ENCODE data around the gene BTBD18. TPM values are rescaled to one million over a fixed set of nuclear protein-coding genes. Genes with fewer than 3 reads are reported as not detected.
A peak's percentile ranks its signal among the peaks of the same experiment; 100 is the strongest.

Gene BTBD18
- total RNA-seq, 2 experiments from 2014 or later: not detected

- Mint-ChIP-seq H3K27ac (no peak overlapping the region), H3K4me1 (peaks cover 13% of the 10 kb centered on the region), H3K4me3 (no peak overlapping the region), H3K9me3 (ENCODE audit: low read depth) (no peaks in the 10 kb centered on the region), H3K27me3 (peaks cover 3% of the 10 kb centered on the region), H3K36me3 (peaks cover 8% of the 10 kb centered on the region)
- no peak for DNase-seq
- no peak for ATAC-seq
- CTCF ChIA-PET: interaction anchor here (4.1 kb wide), 1 partner anchor 36 kb away, joined by 18 read pairs; no protein-coding TSS in a partner anchor
These were observed 13.4 kb upstream of the BTBD18 start for GRCh38 chr11:57764972-57765371.

- peaks cover 3% of the 10 kb centered on the region for H3K27me3 Mint-ChIP-seq
- peaks cover 8% of the 10 kb centered on the region for H3K36me3 Mint-ChIP-seq
- no peak overlapping the region for H3K4me3 Mint-ChIP-seq
- no peaks in the 10 kb centered on the region for H3K9me3 Mint-ChIP-seq (ENCODE audit: low read depth)
- no peak for DNase-seq
- no peak overlapping the region for H3K27ac Mint-ChIP-seq
- H3K4me1 Mint-ChIP-seq: peaks cover 11% of the 10 kb centered on the region
- no peak for ATAC-seq
- CTCF ChIA-PET: interaction anchor here (4.1 kb wide), 1 partner anchor 37 kb away, joined by 18 read pairs; no protein-coding TSS in a partner anchor
These were observed 12.9 kb upstream of the BTBD18 start for GRCh38 chr11:57764566-57764965.

DNA sequence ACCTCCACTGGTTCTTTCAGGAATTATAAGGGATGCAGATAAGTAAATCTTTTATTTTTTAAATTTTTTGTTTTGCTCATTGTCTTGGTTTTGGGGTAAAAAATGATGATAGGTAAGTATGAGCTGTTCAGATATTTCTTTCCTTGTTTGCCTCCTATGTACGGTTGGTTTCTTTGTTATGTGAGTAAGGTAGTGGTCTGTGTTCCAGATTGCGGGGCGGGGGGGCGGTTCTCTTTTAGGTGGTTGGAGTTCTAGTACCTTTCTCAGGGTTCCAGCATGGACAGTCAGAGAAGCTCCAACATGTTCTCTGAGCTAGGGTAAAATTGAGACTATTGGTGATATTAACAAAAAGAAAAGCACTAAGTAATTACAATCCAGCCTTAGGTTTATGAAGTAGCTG is 12.4 kb upstream of the BTBD18 start:
- Mint-ChIP-seq H3K4me3 (no peak overlapping the region), H3K27me3 (peaks cover 3% of the 10 kb centered on the region), H3K27ac (no peak overlapping the region), H3K36me3 (peaks cover 6% of the 10 kb centered on the region), H3K9me3 (ENCODE audit: low read depth) (no peaks in the 10 kb centered on the region), H3K4me1 (peaks cover 8% of the 10 kb centered on the region)
- DNase-seq: no peak
- ATAC-seq: no peak
- CTCF ChIA-PET: interaction anchor here (4.1 kb wide), 1 partner anchor 37 kb away, joined by 18 read pairs; no protein-coding TSS in a partner anchor

GRCh38 chr11:57763568-57763967 is 11.9 kb upstream of the BTBD18 start:
- H3K27ac Mint-ChIP-seq: no peak overlapping the region
- no peaks in the 10 kb centered on the region for H3K9me3 Mint-ChIP-seq (ENCODE audit: low read depth)
- CTCF ChIA-PET: interaction anchor here (4.1 kb wide), 1 partner anchor 38 kb away, joined by 18 read pairs; no protein-coding TSS in a partner anchor
- H3K27me3 Mint-ChIP-seq: peaks cover 3% of the 10 kb centered on the region
- ATAC-seq (no peak), DNase-seq (no peak)
- H3K4me3 Mint-ChIP-seq: no peak overlapping the region
- peaks cover 6% of the 10 kb centered on the region for H3K4me1 Mint-ChIP-seq
- peaks cover 6% of the 10 kb centered on the region for H3K36me3 Mint-ChIP-seq

DNA sequence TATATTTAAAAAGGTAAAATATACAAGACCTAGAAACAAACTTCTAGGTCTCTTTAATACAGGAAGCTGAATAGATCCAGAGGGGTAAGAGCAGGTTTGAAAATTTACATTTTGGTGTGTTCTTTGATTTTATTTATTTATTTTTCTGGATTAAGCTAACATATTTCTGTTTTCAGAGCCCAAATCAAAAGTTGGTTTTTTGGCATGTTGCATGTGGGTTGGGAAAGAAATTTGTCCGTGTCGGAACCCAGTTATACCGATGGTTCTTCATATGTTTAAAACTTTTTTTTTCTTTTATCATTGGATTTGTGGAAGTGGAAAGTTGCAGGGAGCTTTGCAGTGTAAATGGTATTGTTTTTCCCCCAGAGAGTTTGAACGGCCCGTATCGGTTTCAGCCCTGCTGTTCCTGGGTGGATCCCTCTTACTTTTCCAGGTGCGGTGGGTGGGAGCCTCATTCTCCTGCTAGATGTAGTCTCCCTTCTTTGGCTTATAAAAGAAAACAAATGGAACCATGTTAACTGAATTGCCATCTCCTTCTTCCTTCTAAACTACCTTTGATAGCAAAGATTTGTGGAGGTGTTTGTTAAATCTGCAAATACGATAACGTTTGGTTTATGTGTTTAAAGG is 10.7 kb upstream of the BTBD18 start:
- peaks cover 3% of the 10 kb centered on the region for H3K27me3 Mint-ChIP-seq
- H3K27ac Mint-ChIP-seq: no peak overlapping the region
- CTCF ChIA-PET: interaction anchor here (1.9 to 4.1 kb wide), 2 partner anchors 11 to 39 kb away, joined by 6 to 18 read pairs; partner anchors contain the start of gene BTBD18
- peaks cover 3% of the 10 kb centered on the region for H3K36me3 Mint-ChIP-seq
- peaks cover 2% of the 10 kb centered on the region for H3K4me1 Mint-ChIP-seq
- no peaks in the 10 kb centered on the region for H3K9me3 Mint-ChIP-seq (ENCODE audit: low read depth)
- DNase-seq: no peak
- no peak for ATAC-seq
- H3K4me3 Mint-ChIP-seq: no peak overlapping the region

GRCh38 chr11:57761301-57762234 is 9.9 kb upstream of the BTBD18 start, which contains the start of gene CTNND1:
Gene CTNND1, plus strand, starts transcription at chr11:57761802. Its CDS starts 29,677 bp downstream, at chr11:57791479.
- H3K4me1 Mint-ChIP-seq: peaks cover 2% of the 10 kb centered on the region
- peaks cover 3% of the 10 kb centered on the region for H3K27me3 Mint-ChIP-seq
- no peak within 1 kb of the TSS for H3K27ac Mint-ChIP-seq
- no peaks in the 10 kb centered on the region for H3K9me3 Mint-ChIP-seq (ENCODE audit: low read depth)
- H3K36me3 Mint-ChIP-seq: no peaks in the 10 kb centered on the region
- no peak within 1 kb of the TSS for H3K4me3 Mint-ChIP-seq
- CTCF ChIA-PET: interaction anchor here (0.6 to 4.1 kb wide), 5 partner anchors 9 to 413 kb away, joined by 3 to 18 read pairs (median 4); partner anchors contain the start of gene BTBD18
- DNase-seq: no peak
- ATAC-seq: no peak

DNA sequence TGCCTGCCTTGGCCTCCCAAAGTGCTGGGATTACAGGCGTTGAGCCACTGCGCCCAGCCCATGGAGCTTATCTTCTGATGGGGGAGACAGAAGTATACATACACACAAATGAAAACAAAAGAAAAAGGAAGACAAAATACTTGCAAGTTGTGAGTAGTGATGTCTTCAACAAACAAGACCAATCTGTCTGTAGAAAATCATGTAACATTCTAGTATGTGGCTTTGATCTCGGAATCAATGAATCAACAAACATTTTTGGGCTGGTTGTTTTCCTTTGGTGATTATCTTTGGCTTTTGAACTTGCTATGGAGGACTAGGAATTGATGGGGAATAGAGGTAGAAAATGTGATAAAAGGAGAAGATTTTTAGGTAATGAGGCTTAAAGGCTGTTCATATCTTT is 6.6 kb upstream of the BTBD18 start:
- no peaks in the 10 kb centered on the region for H3K36me3 Mint-ChIP-seq
- H3K27me3 Mint-ChIP-seq: no peaks in the 10 kb centered on the region
- CTCF ChIA-PET: interaction anchor here (1.3 to 2.0 kb wide), 3 partner anchors 12 to 42 kb away, joined by 3 to 8 read pairs (median 6); partner anchors contain the start of gene SELENOH
- DNase-seq (no peak), ATAC-seq (no peak)
- H3K9me3 Mint-ChIP-seq (ENCODE audit: low read depth): no peaks in the 10 kb centered on the region
- H3K4me3 Mint-ChIP-seq: no peak overlapping the region
- no peak overlapping the region for H3K27ac Mint-ChIP-seq
- no peaks in the 10 kb centered on the region for H3K4me1 Mint-ChIP-seq

DNA sequence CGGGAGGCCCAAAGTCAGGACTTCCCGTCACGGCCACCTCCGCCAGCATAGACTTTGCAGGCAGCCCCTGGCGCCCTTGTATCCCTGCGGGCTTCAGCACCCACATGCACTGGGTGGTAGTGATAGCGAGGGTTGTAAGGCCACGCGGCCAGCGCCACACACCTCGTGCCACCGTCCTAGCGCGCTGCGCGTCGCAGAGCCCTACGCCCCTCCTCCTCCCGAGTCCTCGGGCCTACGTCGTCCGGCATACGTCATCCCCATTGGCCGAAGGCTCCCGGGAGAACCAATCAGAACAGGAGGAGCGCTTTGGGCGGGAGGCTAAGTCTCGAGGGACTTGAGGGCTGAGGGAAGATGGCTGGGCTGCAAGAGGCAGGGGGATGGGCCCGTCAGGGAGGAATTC is 1.3 kb upstream of the BTBD18 start:
- no peaks in the 10 kb centered on the region for H3K9me3 Mint-ChIP-seq (ENCODE audit: low read depth)
- CTCF ChIA-PET: interaction anchor here (2.2 kb wide), 1 partner anchor 47 kb away, joined by 33 read pairs; no protein-coding TSS in a partner anchor
- no peak for DNase-seq
- ATAC-seq: no peak
- peaks cover 5% of the 10 kb centered on the region for H3K4me1 Mint-ChIP-seq
- no peak overlapping the region for H3K4me3 Mint-ChIP-seq
- no peak overlapping the region for H3K27ac Mint-ChIP-seq
- peaks cover 4% of the 10 kb centered on the region for H3K36me3 Mint-ChIP-seq
- H3K27me3 Mint-ChIP-seq: no peaks in the 10 kb centered on the region

GRCh38 chr11:57751176-57751575 is 443 bp downstream of the BTBD18 start:
- Mint-ChIP-seq H3K9me3 (ENCODE audit: low read depth) (no peaks in the 10 kb centered on the region), H3K4me3 (no peak overlapping the region), H3K27me3 (no peaks in the 10 kb centered on the region), H3K4me1 (peaks cover 9% of the 10 kb centered on the region), H3K36me3 (peaks cover 4% of the 10 kb centered on the region), H3K27ac (no peak overlapping the region)
- CTCF ChIA-PET: interaction anchor here (0.6 to 2.2 kb wide), 5 partner anchors 9 to 107 kb away, joined by 3 to 33 read pairs (median 6); partner anchors contain the start of genes CTNND1 and SELENOH
- no peak for ATAC-seq
- no peak for DNase-seq

DNA sequence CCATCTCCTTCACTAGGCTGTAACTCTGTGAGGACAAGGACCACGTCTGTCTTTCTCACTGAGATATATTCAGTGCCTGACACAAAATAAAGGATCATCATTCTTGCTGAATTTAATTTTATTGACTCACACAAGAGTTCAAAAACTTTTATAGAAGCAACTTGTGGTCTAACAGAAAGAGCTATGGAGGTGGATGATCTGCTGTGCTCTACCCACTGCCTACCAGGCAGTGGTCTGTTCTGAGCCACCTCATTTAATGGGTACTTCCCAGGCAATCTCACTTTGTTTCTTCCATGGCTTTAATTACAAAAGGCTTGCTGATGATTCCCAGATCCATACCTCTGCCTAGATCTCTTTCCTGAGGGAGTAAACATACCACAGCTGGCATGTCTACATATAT is 4.7 kb downstream of the BTBD18 start:
- H3K36me3 Mint-ChIP-seq: peaks cover 22% of the 10 kb centered on the region
- H3K9me3 Mint-ChIP-seq (ENCODE audit: low read depth): no peaks in the 10 kb centered on the region
- ATAC-seq (no peak), DNase-seq (no peak)
- H3K4me1 Mint-ChIP-seq: peaks cover 22% of the 10 kb centered on the region
- CTCF ChIA-PET: interaction anchor here (1.6 to 5.2 kb wide), 2 partner anchors 18 to 54 kb away, joined by 4 to 29 read pairs; no protein-coding TSS in a partner anchor
- H3K4me3 Mint-ChIP-seq: no peak overlapping the region
- peak overlapping the region; percentile 1 for H3K27ac Mint-ChIP-seq
- H3K27me3 Mint-ChIP-seq: no peaks in the 10 kb centered on the region

GRCh38 chr11:57745206-57745605 is 6.4 kb downstream of the BTBD18 start:
- ATAC-seq: no peak
- Mint-ChIP-seq H3K36me3 (peaks cover 28% of the 10 kb centered on the region), H3K4me3 (no peak overlapping the region), H3K4me1 (peaks cover 29% of the 10 kb centered on the region), H3K27me3 (no peaks in the 10 kb centered on the region), H3K27ac (no peak overlapping the region), H3K9me3 (ENCODE audit: low read depth) (no peaks in the 10 kb centered on the region)
- no peak for DNase-seq
- CTCF ChIA-PET: interaction anchor here (1.0 kb wide), 1 partner anchor 13 kb away, joined by 3 read pairs; no protein-coding TSS in a partner anchor

GRCh38 chr11:57744357-57744756 is 7.3 kb downstream of the BTBD18 start:
- no peak overlapping the region for H3K4me3 Mint-ChIP-seq
- peaks cover 33% of the 10 kb centered on the region for H3K4me1 Mint-ChIP-seq
- peak overlapping the region; percentile 37 for H3K27ac Mint-ChIP-seq

GRCh38 chr11:57742087-57742452 is 9.5 kb downstream of the BTBD18 start:
- Mint-ChIP-seq H3K4me3 (peak overlapping the region; percentile 86), H3K9me3 (ENCODE audit: low read depth) (no peaks in the 10 kb centered on the region), H3K36me3 (peaks cover 34% of the 10 kb centered on the region), H3K27me3 (no peaks in the 10 kb centered on the region), H3K4me1 (peaks cover 26% of the 10 kb centered on the region), H3K27ac (peak overlapping the region; percentile 93)
- CTCF ChIA-PET: interaction anchor here (1.4 to 2.9 kb wide), 5 partner anchors 9 to 74 kb away, joined by 3 to 16 read pairs (median 6); partner anchors contain the start of genes BTBD18, MED19 and TMX2
- ATAC-seq: no peak
- DNase-seq: no peak

More at GRCh38 chr11:57744357-57744756, 7.3 kb downstream of the BTBD18 start:
- H3K27me3 Mint-ChIP-seq: no peaks in the 10 kb centered on the region
- DNase-seq (no peak), ATAC-seq (no peak)
- H3K9me3 Mint-ChIP-seq (ENCODE audit: low read depth): no peaks in the 10 kb centered on the region
- H3K36me3 Mint-ChIP-seq: peaks cover 31% of the 10 kb centered on the region
- CTCF ChIA-PET: interaction anchor here (0.7 kb wide), 1 partner anchor 56 kb away, joined by 4 read pairs; no protein-coding TSS in a partner anchor

All from activated CD8-positive, alpha-beta memory T cell treated with anti-CD3 and anti-CD28 coated beads, Interleukin-2, amount 10 ng/mL, durations not matched to agents 7 days and 5 days (primary cell).